IMR-90 (cell line): ENCODE measurements around the gene CPNE2. TPM values are rescaled to one million over a fixed set of nuclear protein-coding genes. Genes with fewer than 3 reads are reported as not detected.

Experiments used
- ATAC-seq: fragments of 200-7000 bp; cut with Tn5 transposase; 2 replicates; pipeline ENCODE4 v1.9.1; 2020; ENCODE audit warnings: low read depth, mild to moderate bottlenecking, moderate library complexity
- BruUV-seq: library from RNA; stranded (reverse); fragments of 400-500 nt; replicated peaks from 2 replicates; lab custom pipeline; 2021; lab: Mats Ljungman, UMichigan
- CTCF ChIA-PET: fragments of 300-600 bp; formaldehyde crosslinking; extraction: SDS; loops from one replicate; lab custom pipeline; 2021; ENCODE audit warnings: antibody characterized with exemption; lab: Yijun Ruan, JAX
- POLR2A ChIA-PET: fragments of 300-600 bp; sonication (Branson Sonifier 250); formaldehyde crosslinking; loops from one replicate; lab custom pipeline; 2022; ENCODE audit warnings: antibody characterized with exemption; ENCODE audit not compliant: unreplicated experiment; lab: Charles Lee
- DNase-seq: peaks from one replicate; pipeline ENCODE4 v3.0.0; 2013
- H2AFZ ChIP-seq: replicated peaks from 2 replicates; pipeline ENCODE3; 2013; ENCODE audit warnings: low read length, mild to moderate bottlenecking; ENCODE audit not compliant: poor library complexity
- H2AK5ac ChIP-seq: 2 replicates; pipeline ENCODE4 v1.6.1; 2013; ENCODE audit warnings: low read depth, low read length, inconsistent platforms
- H2AK9ac ChIP-seq: replicated peaks from 2 replicates; pipeline ENCODE3; 2013; ENCODE audit warnings: mild to moderate bottlenecking, low read depth, low read length, moderate library complexity; ENCODE audit not compliant: poor library complexity
- H2BK120ac ChIP-seq: 2 replicates; pipeline ENCODE4 v1.6.1; 2013; ENCODE audit warnings: low read depth, low read length, inconsistent platforms
- H2BK15ac ChIP-seq: 3 replicates; pipeline ENCODE4 v1.6.1; 2013; ENCODE audit warnings: low read depth, low read length, inconsistent platforms
- H2BK20ac ChIP-seq: 2 replicates; pipeline ENCODE4 v1.6.1; 2013; ENCODE audit warnings: low read depth, mild to moderate bottlenecking, inconsistent platforms, low read length, moderate library complexity
- H2BK5ac ChIP-seq: 2 replicates; pipeline ENCODE4 v1.6.1; 2013; ENCODE audit warnings: mild to moderate bottlenecking, low read depth, low read length, inconsistent platforms; ENCODE audit not compliant: poor library complexity, severe bottlenecking
- H3K14ac ChIP-seq: replicated peaks from 2 replicates; pipeline ENCODE4 v1.6.1; 2013; ENCODE audit warnings: low read depth, low read length, inconsistent platforms
- H3K18ac ChIP-seq: 2 replicates; pipeline ENCODE4 v1.6.1; 2013; ENCODE audit warnings: low read depth, low read length, control low read depth
- H3K23ac ChIP-seq: 2 replicates; pipeline ENCODE4 v1.6.1; 2013; ENCODE audit warnings: low read depth, low read length, inconsistent platforms
- H3K27ac ChIP-seq: 2 replicates; pipeline ENCODE4 v1.5.1; 2013; ENCODE audit warnings: mild to moderate bottlenecking, control low read depth, low read length; ENCODE audit not compliant: insufficient read depth
- H3K27me3 ChIP-seq: 2 replicates; pipeline ENCODE4 v1.6.1; 2013; ENCODE audit warnings: low read length; ENCODE audit not compliant: control insufficient read depth, insufficient read depth
- H3K36me3 ChIP-seq: 2 replicates; pipeline ENCODE4 v1.6.1; 2013; ENCODE audit warnings: low read length, mixed read lengths; ENCODE audit not compliant: control insufficient read depth, insufficient read depth
- H3K4ac ChIP-seq: 2 replicates; pipeline ENCODE4 v1.6.1; 2013; ENCODE audit warnings: low read depth, low read length, inconsistent platforms
- H3K4me1 ChIP-seq: 2 replicates; pipeline ENCODE4 v1.6.1; 2013; ENCODE audit warnings: low read length, mixed read lengths; ENCODE audit not compliant: control insufficient read depth, insufficient read depth
- H3K4me2 ChIP-seq: 2 replicates; pipeline ENCODE4 v1.6.1; 2013; ENCODE audit warnings: low read depth, mild to moderate bottlenecking, control low read depth, low read length, moderate library complexity
- H3K4me3 ChIP-seq: 2 replicates; pipeline ENCODE4 v1.5.1; 2013; ENCODE audit warnings: low read depth, mild to moderate bottlenecking, control low read depth, low read length, moderate library complexity; ENCODE audit not compliant: insufficient read depth
- H3K56ac ChIP-seq: 2 replicates; pipeline ENCODE4 v1.6.1; 2013; ENCODE audit warnings: low read length, inconsistent platforms; ENCODE audit not compliant: insufficient read depth; ENCODE audit errors: extremely low read depth
- H3K79me1 ChIP-seq, 2 experiments: 2 replicates each; pipeline ENCODE4 v1.6.1; 2013; ENCODE audit warnings: low read length in 2 of 2, inconsistent platforms in 1 of 2, low read depth in 1 of 2
- H3K9ac ChIP-seq: 2 replicates; pipeline ENCODE4 v1.6.1; 2013; ENCODE audit warnings: low read depth, low read length, control low read depth
- H3K9me1 ChIP-seq: 2 replicates; pipeline ENCODE4 v1.6.1; 2013; ENCODE audit warnings: low read length, inconsistent platforms; ENCODE audit not compliant: insufficient read depth
- H3K9me3 ChIP-seq: 2 replicates; pipeline ENCODE4 v1.6.1; 2013; ENCODE audit warnings: low read length; ENCODE audit not compliant: control insufficient read depth, insufficient read depth
- H4K20me1 ChIP-seq: 2 replicates; pipeline ENCODE4 v1.6.1; 2013; ENCODE audit warnings: low read length, inconsistent platforms; ENCODE audit not compliant: insufficient read depth
- H4K5ac ChIP-seq: 2 replicates; pipeline ENCODE4 v1.6.1; 2013; ENCODE audit warnings: mild to moderate bottlenecking, low read depth, low read length, control low read depth
- H4K8ac ChIP-seq, 2 experiments: 2 replicates each; pipeline ENCODE4 v1.6.1; 2013; ENCODE audit warnings: low read depth in 2 of 2, low read length in 2 of 2, control low read depth in 1 of 2, inconsistent platforms in 1 of 2
- H4K91ac ChIP-seq: 2 replicates; pipeline ENCODE4 v1.6.1; 2013; ENCODE audit warnings: low read depth, low read length, inconsistent platforms; ENCODE audit not compliant: insufficient read depth
- BHLHE40 ChIP-seq: fragments of 150-350 bp; IDR thresholded peaks from 2 replicates; pipeline ENCODE4 v1.6.1; 2016; ENCODE audit warnings: mild to moderate bottlenecking, low read depth, low read length
- CHD1 ChIP-seq: IDR thresholded peaks from 2 replicates; pipeline ENCODE4 v1.6.1; 2012; ENCODE audit warnings: low read depth, low read length, improper control_type of control experiment
- CTCF ChIP-seq: conservative IDR thresholded peaks from 2 replicates; pipeline ENCODE4 v1.5.1; 2012; ENCODE audit warnings: mild to moderate bottlenecking, low read depth, low read length, improper control_type of control experiment
- ELK1 ChIP-seq: fragments of 150-350 bp; IDR thresholded peaks from 2 replicates; pipeline ENCODE4 v1.6.1; 2016; ENCODE audit warnings: low read depth, mild to moderate bottlenecking, low read length, moderate library complexity, borderline replicate concordance
- MAFK ChIP-seq: IDR thresholded peaks from 2 replicates; pipeline ENCODE4 v1.6.1; 2012; ENCODE audit warnings: low read depth, low read length, improper control_type of control experiment
- MAZ ChIP-seq: IDR thresholded peaks from 2 replicates; pipeline ENCODE4 v1.6.1; 2012; ENCODE audit warnings: low read depth, mild to moderate bottlenecking, low read length, improper control_type of control experiment, moderate library complexity, borderline replicate concordance
- RFX5 ChIP-seq: IDR thresholded peaks from 2 replicates; pipeline ENCODE4 v1.8.0; 2012; ENCODE audit warnings: low read depth, mild to moderate bottlenecking, low read length, moderate library complexity
- SMC3 ChIP-seq: fragments of 150-350 bp; IDR thresholded peaks from 2 replicates; pipeline ENCODE4 v1.6.1; 2016; ENCODE audit warnings: low read depth, mild to moderate bottlenecking, antibody characterized with exemption, low read length, moderate library complexity
- USF2 ChIP-seq: fragments of 150-350 bp; IDR thresholded peaks from 2 replicates; pipeline ENCODE4 v1.6.1; 2017; ENCODE audit warnings: mild to moderate bottlenecking, antibody characterized with exemption, low read length, low read depth
- WGBS, 2 experiments: methylation state at CpG; one replicate each; pipeline versions ENCODE4 v1.1.5 to v1.1.7; 2013; ENCODE audit warnings: missing lambda C conversion rate in 2 of 2; ENCODE audit not compliant: insufficient read length in 1 of 2; ENCODE audit errors: extremely low coverage in 2 of 2; 5-methylcytosine and 5-hydroxymethylcytosine counted together
- dilution Hi-C: fragments of 300-500 bp; cut with HindIII; formaldehyde crosslinking; loops from one replicate; pipeline ENCODE4 v1.14.3; 2018; ENCODE audit warnings: low sequenced_read_pairs; ENCODE audit not compliant: unreplicated experiment
- in situ Hi-C: fragments of 300-500 bp; cut with MboI; formaldehyde crosslinking; loops from 3 replicates; pipeline ENCODE4 v1.14.3; 2019; ENCODE audit warnings: low sequenced_read_pairs, inconsistent platforms, mixed read lengths
- intact Hi-C: fragments of 100-400 bp; cut with micrococcal nuclease; formaldehyde crosslinking; loops from 2 replicates; pipeline ENCODE4 v1.10.0; 2022
- polyA plus RNA-seq, 3 experiments: library from polyadenylated mRNA; depleted of rRNA; stranded (reverse); fragments of >200 nt; gene quantifications; 2 replicates each; pipeline ENCODE4 v1.2.3, GENCODE V29; 2012; ENCODE audit warnings: low replicate concordance in 1 of 3
- total RNA-seq: library from RNA; depleted of rRNA; stranded (reverse); fragments of >200 nt; gene quantifications from 2 replicates; pipeline ENCODE4 v1.2.3, GENCODE V29; 2012

The CPNE2 gene
- total and polyA plus RNA-seq, 2 of the 4 experiments (the other 2 are of a cell fraction): 15.4 to 48.0 TPM

DNA sequence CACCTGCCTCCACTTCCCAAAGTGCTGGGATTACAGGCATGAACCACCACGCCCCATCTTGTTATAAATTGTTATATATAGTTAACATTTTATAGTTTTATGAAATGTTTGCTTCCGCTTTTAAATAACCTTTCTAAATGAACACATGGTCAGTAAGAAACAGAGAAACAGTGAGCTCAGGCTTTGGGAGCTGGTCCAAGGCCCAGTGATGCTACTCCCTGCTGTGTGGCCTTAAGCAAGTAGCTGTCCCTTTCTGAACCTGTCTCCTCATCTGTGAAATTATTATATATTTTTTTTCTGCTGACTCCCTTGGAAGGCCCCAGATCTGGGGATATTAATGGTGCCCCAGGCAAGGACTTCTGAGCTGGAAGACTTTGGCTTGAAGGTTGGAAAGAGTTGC is 19.0 kb downstream of the CPNE2 start:
- DNase-seq: no peak
- Histone ChIP-seq H3K4me1 (peaks cover 13% of the 10 kb centered on the region), H3K56ac (no peak overlapping the region), H3K9me1 (peaks cover 17% of the 10 kb centered on the region), H2AK9ac (no peak overlapping the region), H3K9me3 (no peaks in the 10 kb centered on the region), H3K4me2 (no peak overlapping the region), H2BK20ac (no peak overlapping the region), H3K4ac (no peak overlapping the region), H3K9ac (no peak overlapping the region), H3K79me1 (peaks cover 4 to 33% of the 10 kb centered on the region in 2 experiments; a peak in 2 of 4 replicates), H4K8ac (no peak overlapping the region), H4K20me1 (peaks cover 11% of the 10 kb centered on the region), H3K4me3 (no peak overlapping the region), H4K5ac (no peak overlapping the region), H2AFZ (no peak overlapping the region), H3K23ac (no peak overlapping the region), H3K27ac (no peak overlapping the region), H3K36me3 (no peaks in the 10 kb centered on the region), H3K18ac (no peak overlapping the region), H4K91ac (no peak overlapping the region), H3K14ac (no peak overlapping the region), H2BK120ac (no peak overlapping the region), H2BK15ac (no peak overlapping the region), H3K27me3 (no peaks in the 10 kb centered on the region), H2BK5ac (no peak overlapping the region), H2AK5ac (no peak overlapping the region)
- BruUV-seq: no TSS peak
- dilution Hi-C loops: no loop called here
- ATAC-seq: no peak
- WGBS, 2 experiments: no CpG with 5 or more reads among the region's 2 CpGs
- intact Hi-C loops: no loop called here
- TF ChIP-seq MAZ (no peak), MAFK (no peak), CHD1 (no peak), SMC3 (no peak), CTCF (no peak), ELK1 (no peak), BHLHE40 (no peak), USF2 (no peak), RFX5 (no peak)
- POLR2A ChIA-PET: no interaction called here
- CTCF ChIA-PET: no interaction called here
- in situ Hi-C loops: no loop called here
